ENCODE measurements around the gene GPC3.
"Not testable (repeated sequence)": the region's sequence is repeated elsewhere in the genome, so short reads cannot be mapped to it uniquely, and the experiment has no call there.

Gene GPC3

GRCh38 chrX:133985164-133985966 is at the start of gene GPC3:
Gene GPC3 (minus strand): TSS chrX:133985594.
- DNase-seq (ENCODE audit: low spot score), result no peak

- no peak for DNase-seq (ENCODE audit: low spot score)
Measured at GRCh38 chrX:134032441-134032840, 47.0 kb upstream of the GPC3 start.

- DNase-seq (ENCODE audit: low spot score), result no peak
Measured at GRCh38 chrX:134026565-134027311, 41.3 kb upstream of the GPC3 start.

- DNase-seq (ENCODE audit: low spot score), result no peak
Measured at GRCh38 chrX:134025986-134026545, 40.7 kb upstream of the GPC3 start.

GRCh38 chrX:134024686-134025377 is 39.4 kb upstream of the GPC3 start:
- DNase-seq (ENCODE audit: low spot score), result no peak

GRCh38 chrX:134023851-134024281 is 38.5 kb upstream of the GPC3 start:
- DNase-seq (ENCODE audit: low spot score), result no peak

GRCh38 chrX:134020910-134021309 is 35.5 kb upstream of the GPC3 start:
- no peak for DNase-seq (ENCODE audit: low spot score)

- DNase-seq (ENCODE audit: low spot score), result no peak
Measured at GRCh38 chrX:134019567-134020206, 34.3 kb upstream of the GPC3 start.

- not testable (repeated sequence) for DNase-seq (ENCODE audit: low spot score)
Measured at GRCh38 chrX:134016309-134016708, 30.9 kb upstream of the GPC3 start.

GRCh38 chrX:134015510-134015909 is 30.1 kb upstream of the GPC3 start:
- DNase-seq (ENCODE audit: low spot score), result not testable (repeated sequence)

GRCh38 chrX:134013524-134013923 is 28.1 kb upstream of the GPC3 start:
- DNase-seq (ENCODE audit: low spot score), result no peak

- no peak for DNase-seq (ENCODE audit: low spot score)
Measured at GRCh38 chrX:134013092-134013497, 27.7 kb upstream of the GPC3 start.

- no peak for DNase-seq (ENCODE audit: low spot score)
Measured at GRCh38 chrX:134010690-134011089, 25.3 kb upstream of the GPC3 start.

GRCh38 chrX:134007716-134008115 is 22.3 kb upstream of the GPC3 start:
- DNase-seq (ENCODE audit: low spot score), result no peak

- DNase-seq (ENCODE audit: low spot score), result no peak
Measured at GRCh38 chrX:134006484-134007161, 21.2 kb upstream of the GPC3 start.

GRCh38 chrX:134004084-134004483 is 18.7 kb upstream of the GPC3 start:
- no peak for DNase-seq (ENCODE audit: low spot score)

- DNase-seq (ENCODE audit: low spot score), result no peak
Measured at GRCh38 chrX:134002921-134003615, 17.7 kb upstream of the GPC3 start.

GRCh38 chrX:134000260-134001245 is 15.2 kb upstream of the GPC3 start:
- DNase-seq (ENCODE audit: low spot score), result no peak

GRCh38 chrX:133999031-133999705 is 13.8 kb upstream of the GPC3 start:
- DNase-seq (ENCODE audit: low spot score), result no peak
